A673 (cell line): Measurements from ENCODE around the gene ADI1.

Experiments used
- CTCF ChIP-seq: fragments of 300-800, 200-600 bp; sonication (generic); conservative IDR thresholded peaks from 2 replicates; pipeline ENCODE4 v1.5.1; 2017; ENCODE audit warnings: low read depth, mild to moderate bottlenecking, antibody characterized with exemption, low read length, moderate library complexity, mixed read lengths
- EZH2 ChIP-seq: fragments of 200-600 bp; sonication (generic); IDR thresholded peaks from 2 replicates; pipeline ENCODE4 v1.6.1; 2017; ENCODE audit warnings: borderline replicate concordance, low read depth, mild to moderate bottlenecking, mixed read lengths, antibody characterized with exemption, low read length; ENCODE audit not compliant: poor library complexity, severe bottlenecking

- TF ChIP-seq CTCF: no peak
- TF ChIP-seq EZH2: no peak
These were observed 56.0 kb downstream of the ADI1 start for GRCh38 chr2:3463186-3463835.
